ENCODE data around the gene STK25. TPM values are rescaled to one million over a fixed set of nuclear protein-coding genes. Genes with fewer than 3 reads are reported as not detected.
A peak's percentile ranks its signal among the peaks of the same experiment; 100 is the strongest.
"Not testable (repeated sequence)": the region's sequence is repeated elsewhere in the genome, so short reads cannot be mapped to it uniquely, and the experiment has no call there.

Gene STK25
- polyA plus RNA-seq, 2 of the 4 experiments (the other 2 are of a cell fraction) = 101 to 138 TPM

- ATAC-seq = no peak
- no peak for FAIRE-seq
- no peak for DNase-seq (ENCODE audit: low read depth in 1 of 2, low spot score in 1 of 2)
- ChIA-PET POLR2A (no interaction called here), CTCF (no interaction called here)
- Histone ChIP-seq H3K4me1 (no peaks in the 10 kb centered on the region), H3K9me3 (no peaks in the 10 kb centered on the region), H3K27ac (no peak overlapping the region), H3K4me3 (no peak overlapping the region), H3K4me2 (no peak overlapping the region)
- TF ChIP-seq NFE2L2 (conservative IDR thresholded peaks at IDR 0.05; ENCODE audit: low read length) (no peak), TFCP2L1 (CRISPR knock-in tag; IDR thresholded peaks at IDR 0.05) (no peak), PBX3 (IDR thresholded peaks at IDR 0.05) (no peak), SMC3 (IDR thresholded peaks at IDR 0.05) (no peak), HOXA7 (CRISPR knock-in tag; IDR thresholded peaks at IDR 0.05) (no peak), HES2 (IDR thresholded peaks at IDR 0.05) (no peak), PHF8 (IDR thresholded peaks at IDR 0.05; ENCODE audit: borderline replicate concordance, low read depth) (no peak), ZSCAN20 (CRISPR knock-in tag; IDR thresholded peaks at IDR 0.05) (no peak), JUNB (IDR thresholded peaks at IDR 0.05) (no peak), BCL3 (IDR thresholded peaks at IDR 0.05) (no peak)
- 69% methylated on average over 13 of the region's 13 CpGs for WGBS (ENCODE audit: missing lambda C conversion rate)
Observed at GRCh38 chr2:241531161-241531722, 22.9 kb upstream of the STK25 start.

GRCh38 chr2:241530571-241530970 is 22.2 kb upstream of the STK25 start:
- no peak overlapping the region for H3K4me3 ChIP-seq
- TF ChIP-seq ATOH8 (CRISPR knock-in tag; IDR thresholded peaks at IDR 0.05; ENCODE audit: low read depth) (no peak), SMC3 (IDR thresholded peaks at IDR 0.05) (no peak), JUN (IDR thresholded peaks at IDR 0.05) (no peak), NR3C1 (IDR thresholded peaks at IDR 0.05) (no peak)
- POLR2A ChIA-PET = no interaction called here
- no peaks in the 10 kb centered on the region for H3K4me1 ChIP-seq
- no peak overlapping the region for H3K4me2 ChIP-seq
- no peak; a peak in 1 of 6 replicates for ATAC-seq
- CTCF ChIA-PET = interaction anchor here (0.7 kb wide), 1 partner anchor 430 kb away, joined by 5 read pairs; no protein-coding TSS in a partner anchor
- DNase-seq (ENCODE audit: low read depth in 1 of 2, low spot score in 1 of 2) = no peak
- FAIRE-seq = no peak
- WGBS (ENCODE audit: missing lambda C conversion rate) = 61% methylated on average over 8 of the region's 8 CpGs
- no peak overlapping the region for H3K27ac ChIP-seq
- H3K9me3 ChIP-seq = no peaks in the 10 kb centered on the region

GRCh38 chr2:241525818-241526780 is 17.7 kb upstream of the STK25 start:
- FAIRE-seq; H3K9me3 ChIP-seq; H3K4me3 ChIP-seq; DNase-seq (ENCODE audit: low read depth in 1 of 2, low spot score in 1 of 2); H3K4me1 ChIP-seq; H3K4me2 ChIP-seq; POLR2A ChIA-PET; ATAC-seq; H3K27ac ChIP-seq: not testable (repeated sequence)
- whole genome bisulfite sequencing (ENCODE audit: missing lambda C conversion rate) = 74% methylated on average over 31 of the region's 31 CpGs
- CTCF ChIA-PET = interaction anchor here (0.9 kb wide), 1 partner anchor 10 kb away, joined by 3 read pairs; no protein-coding TSS in a partner anchor

GRCh38 chr2:241522477-241522876 is 14.1 kb upstream of the STK25 start:
- ATAC-seq (no peak), DNase-seq (ENCODE audit: low read depth in 1 of 2, low spot score in 1 of 2) (no peak), FAIRE-seq (no peak)
- TF ChIP-seq NPAS2 (CRISPR knock-in tag; IDR thresholded peaks at IDR 0.05; ENCODE audit: borderline replicate concordance) = no peak
- peak; percentile 64 for TF ChIP-seq MAFK (IDR thresholded peaks at IDR 0.05; ENCODE audit: partially characterized antibody)
- no peak for TF ChIP-seq E2F6 (IDR thresholded peaks at IDR 0.05; ENCODE audit: borderline replicate concordance, low read depth)
- H3K4me3 ChIP-seq = no peak overlapping the region
- no peak overlapping the region for H3K27ac ChIP-seq
- 77% methylated on average over 5 of the region's 5 CpGs for WGBS (ENCODE audit: missing lambda C conversion rate)
- no peaks in the 10 kb centered on the region for H3K9me3 ChIP-seq
- no peaks in the 10 kb centered on the region for H3K4me1 ChIP-seq
- POLR2A ChIA-PET = no interaction called here
- CTCF ChIA-PET = no interaction called here
- no peak overlapping the region for H3K4me2 ChIP-seq

Measured in A549 (cell line).